ENCODE data around the gene NOP53. TPM values are rescaled to one million over a fixed set of nuclear protein-coding genes. Genes with fewer than 3 reads are reported as not detected.

The NOP53 gene
- total and polyA plus RNA-seq, 2 of the 4 experiments (the other 2 are of a cell fraction) = 59.5 to 83.2 TPM

- no peak overlapping the region for H2BK15ac ChIP-seq (ENCODE audit: low read depth, low read length)
- no peaks in the 10 kb centered on the region for H3K9me3 ChIP-seq (ENCODE audit: control insufficient read depth, insufficient read depth, low read length)
- H2AK5ac ChIP-seq (ENCODE audit: low read depth, low read length) = no peak overlapping the region
- no peak overlapping the region for H3K18ac ChIP-seq (ENCODE audit: low read depth, low read length)
- no peaks in the 10 kb centered on the region for H4K20me1 ChIP-seq (ENCODE audit: insufficient read depth, low read length)
- TF ChIP-seq FOS (IDR thresholded peaks at IDR 0.05; ENCODE audit: low read depth, low read length) (no peak), ELK1 (IDR thresholded peaks at IDR 0.05; ENCODE audit: borderline replicate concordance, low read depth, low read length) (no peak), SMC3 (IDR thresholded peaks at IDR 0.05; ENCODE audit: low read depth, low read length) (no peak), CTCF (conservative IDR thresholded peaks at IDR 0.05; ENCODE audit: low read depth, low read length) (no peak), USF2 (IDR thresholded peaks at IDR 0.05; ENCODE audit: low read depth, low read length) (no peak), CHD1 (IDR thresholded peaks at IDR 0.05; ENCODE audit: low read depth, low read length) (no peak), MXI1 (IDR thresholded peaks at IDR 0.05; ENCODE audit: borderline replicate concordance, low read depth, low read length) (no peak), MAZ (IDR thresholded peaks at IDR 0.05; ENCODE audit: borderline replicate concordance, low read depth, low read length) (no peak), CEBPB (IDR thresholded peaks at IDR 0.05; ENCODE audit: low read depth, low read length) (no peak), RAD21 (IDR thresholded peaks at IDR 0.05; ENCODE audit: low read length) (no peak), BHLHE40 (IDR thresholded peaks at IDR 0.05; ENCODE audit: low read depth, low read length) (no peak), RCOR1 (IDR thresholded peaks at IDR 0.05; ENCODE audit: insufficient replicate concordance, low read length) (no peak), NFE2L2 (IDR thresholded peaks at IDR 0.05; ENCODE audit: low read depth, low read length) (no peak), POLR2A (IDR thresholded peaks at IDR 0.05; ENCODE audit: low read depth, low read length) (no peak), MAFK (IDR thresholded peaks at IDR 0.05; ENCODE audit: low read depth, low read length) (no peak)
- H3K4ac ChIP-seq (ENCODE audit: low read depth, low read length) = no peak overlapping the region
- H2BK20ac ChIP-seq (ENCODE audit: low read depth, low read length) = no peak overlapping the region
- peaks cover 7% of the 10 kb centered on the region for H3K27me3 ChIP-seq (ENCODE audit: control insufficient read depth, insufficient read depth, low read length)
- no peak overlapping the region for H3K14ac ChIP-seq (replicated peaks; ENCODE audit: low read depth, low read length)
- H3K9me1 ChIP-seq (ENCODE audit: insufficient read depth, low read length) = no peaks in the 10 kb centered on the region
- H3K27ac ChIP-seq (ENCODE audit: insufficient read depth, low read length) = no peak overlapping the region
- H4K91ac ChIP-seq (ENCODE audit: insufficient read depth, low read depth, low read length) = no peak overlapping the region
- in situ Hi-C loops (cut with MboI; ENCODE audit: low sequenced_read_pairs) = no loop called here
- no peak overlapping the region for H3K4me2 ChIP-seq (ENCODE audit: low read depth, low read length)
- no peak overlapping the region for H2BK5ac ChIP-seq (ENCODE audit: low read depth, low read length, poor library complexity, severe bottlenecking)
- H2AK9ac ChIP-seq (replicated peaks; ENCODE audit: low read depth, low read length, poor library complexity) = no peak overlapping the region
- BruUV-seq (replicated peaks) = no TSS peak
- no peaks in the 10 kb centered on the region for H3K36me3 ChIP-seq (ENCODE audit: control insufficient read depth, insufficient read depth, low read length)
- intact Hi-C loops (cut with micrococcal nuclease) = no loop called here
- no peak overlapping the region for H2BK120ac ChIP-seq (ENCODE audit: low read depth, low read length)
- ChIA-PET POLR2A (ENCODE audit: unreplicated experiment) (no interaction called here), CTCF (interaction anchor here (0.6 kb wide), 1 partner anchor 20 kb away, joined by 3 read pairs; no protein-coding TSS in a partner anchor)
- no peak overlapping the region for H4K5ac ChIP-seq (ENCODE audit: low read depth, low read length)
- no peak overlapping the region for H4K8ac ChIP-seq (ENCODE audit: low read depth in 2 of 2, low read length in 2 of 2)
- H2AFZ ChIP-seq (replicated peaks; ENCODE audit: low read length, poor library complexity) = no peak overlapping the region
- no peak overlapping the region for H3K56ac ChIP-seq (ENCODE audit: extremely low read depth, insufficient read depth, low read length)
- H3K79me1 ChIP-seq (ENCODE audit: low read depth in 1 of 2, low read length in 2 of 2) = no peaks in the 10 kb centered on the region
- H3K4me1 ChIP-seq (ENCODE audit: control insufficient read depth, insufficient read depth, low read length) = no peaks in the 10 kb centered on the region
- dilution Hi-C loops (cut with HindIII; ENCODE audit: low sequenced_read_pairs, unreplicated experiment) = no loop called here
- H3K9ac ChIP-seq (ENCODE audit: low read depth, low read length) = no peak overlapping the region
- ATAC-seq (ENCODE audit: low read depth) (no peak), DNase-seq (no peak)
- 67% methylated on average over 1 of the region's 18 CpGs; no CpG with 5 or more reads in 1 of the 2 experiments for WGBS, 2 experiments (ENCODE audit: extremely low coverage in 2 of 2, insufficient read length in 1 of 2)
- H3K23ac ChIP-seq (ENCODE audit: low read depth, low read length) = no peak overlapping the region
- no peak overlapping the region for H3K4me3 ChIP-seq (ENCODE audit: insufficient read depth, low read depth, low read length)
Measured at GRCh38 chr19:47794526-47794925, 49.2 kb downstream of the NOP53 start.

All from IMR-90 (cell line).